H9 (cell line): ENCODE data around the gene NR2C1. TPM values are rescaled to one million over a fixed set of nuclear protein-coding genes. Genes with fewer than 3 reads are reported as not detected.

Source experiments
- DNase-seq: peaks from one replicate; pipeline ENCODE4 v3.0.0-alpha.2; 2017
- H2AFZ ChIP-seq: one replicate; pipeline ENCODE4 v1.6.1; 2013; ENCODE audit warnings: mild to moderate bottlenecking, low read length, control low read depth, moderate library complexity
- H2AK5ac ChIP-seq: 2 replicates; pipeline ENCODE4 v1.6.1; 2013; ENCODE audit warnings: low read length, control low read depth, mixed read lengths; ENCODE audit not compliant: insufficient read length
- H2BK120ac ChIP-seq: one replicate; pipeline ENCODE4 v1.6.1; 2013; ENCODE audit warnings: low read depth, mild to moderate bottlenecking, low read length, control low read depth, inconsistent platforms; ENCODE audit not compliant: poor library complexity, severe bottlenecking
- H2BK12ac ChIP-seq: 2 replicates; pipeline ENCODE4 v1.6.1; 2013; ENCODE audit warnings: low read length, control low read depth, mixed read lengths, low read depth; ENCODE audit not compliant: insufficient read length
- H2BK15ac ChIP-seq: 2 replicates; pipeline ENCODE4 v1.6.1; 2013; ENCODE audit warnings: low read depth, low read length, control low read depth
- H2BK20ac ChIP-seq: one replicate; pipeline ENCODE4 v1.6.1; 2013; ENCODE audit warnings: low read depth, mild to moderate bottlenecking, low read length, control low read depth, inconsistent platforms; ENCODE audit not compliant: poor library complexity, severe bottlenecking
- H2BK5ac ChIP-seq: 2 replicates; pipeline ENCODE4 v1.6.1; 2013; ENCODE audit warnings: low read length, control low read depth, mixed read lengths; ENCODE audit not compliant: insufficient read length
- H3K14ac ChIP-seq: 2 replicates; pipeline ENCODE4 v1.6.1; 2013; ENCODE audit warnings: low read length, control low read depth; ENCODE audit not compliant: insufficient read depth
- H3K18ac ChIP-seq: 2 replicates; pipeline ENCODE4 v1.6.1; 2013; ENCODE audit warnings: low read depth, mild to moderate bottlenecking, mixed read lengths, low read length, control low read depth; ENCODE audit not compliant: insufficient read length
- H3K23ac ChIP-seq: 2 replicates; pipeline ENCODE4 v1.6.1; 2013; ENCODE audit warnings: low read length, control low read depth, mixed read lengths, low read depth; ENCODE audit not compliant: insufficient read length
- H3K23me2 ChIP-seq: 2 replicates; pipeline ENCODE4 v1.6.1; 2013; ENCODE audit warnings: low read depth, mild to moderate bottlenecking, mixed read lengths, low read length, control low read depth; ENCODE audit not compliant: insufficient read length, poor library complexity, severe bottlenecking
- H3K27ac ChIP-seq: 2 replicates; pipeline ENCODE4 v1.5.1; 2013; ENCODE audit warnings: low read length, control low read depth, mixed read lengths, low read depth; ENCODE audit not compliant: insufficient read length
- H3K27me3 ChIP-seq: 2 replicates; pipeline ENCODE4 v1.6.1; 2013; ENCODE audit warnings: low read length, control low read depth, inconsistent platforms; ENCODE audit not compliant: insufficient read depth
- H3K4ac ChIP-seq: 2 replicates; pipeline ENCODE4 v1.6.1; 2013; ENCODE audit warnings: low read depth, mild to moderate bottlenecking, control low read depth, inconsistent platforms, low read length, moderate library complexity
- H3K4me1 ChIP-seq: 2 replicates; pipeline ENCODE4 v1.6.1; 2013; ENCODE audit warnings: low read length, control low read depth, inconsistent platforms; ENCODE audit not compliant: insufficient read depth
- H3K4me2 ChIP-seq: 2 replicates; pipeline ENCODE4 v1.6.1; 2013; ENCODE audit warnings: low read length, control low read depth, mixed read lengths; ENCODE audit not compliant: insufficient read length, insufficient read depth
- H3K56ac ChIP-seq: 2 replicates; pipeline ENCODE4 v1.6.1; 2013; ENCODE audit warnings: low read depth, mild to moderate bottlenecking, mixed read lengths, low read length, control low read depth; ENCODE audit not compliant: insufficient read length
- H3K79me1 ChIP-seq: 2 replicates; pipeline ENCODE4 v1.6.1; 2013; ENCODE audit warnings: low read depth, mild to moderate bottlenecking, moderate library complexity, low read length, control low read depth, inconsistent platforms; ENCODE audit not compliant: insufficient read depth, poor library complexity, severe bottlenecking
- H3K79me2 ChIP-seq: 2 replicates; pipeline ENCODE4 v1.6.1; 2013; ENCODE audit warnings: low read length, control low read depth, inconsistent platforms; ENCODE audit not compliant: insufficient read depth
- H3K9ac ChIP-seq: 2 replicates; pipeline ENCODE4 v1.6.1; 2013; ENCODE audit warnings: low read length, control low read depth, mixed read lengths; ENCODE audit not compliant: insufficient read length; ENCODE audit errors: extremely low read depth
- H3K9me3 ChIP-seq: one replicate; pipeline ENCODE4 v1.6.1; 2013; ENCODE audit warnings: low read depth, low read length, inconsistent platforms; ENCODE audit not compliant: control insufficient read depth
- H3T11ph ChIP-seq: one replicate; pipeline ENCODE4 v1.6.1; 2013; ENCODE audit warnings: mild to moderate bottlenecking, low read length, control low read depth, inconsistent platforms
- H4K20me1 ChIP-seq: one replicate; pipeline ENCODE4 v1.6.1; 2013; ENCODE audit not compliant: control insufficient read depth, insufficient read length, insufficient read depth
- H4K5ac ChIP-seq: 2 replicates; pipeline ENCODE4 v1.6.1; 2013; ENCODE audit warnings: low read depth, mild to moderate bottlenecking, mixed read lengths, low read length, control low read depth; ENCODE audit not compliant: insufficient read length
- H4K8ac ChIP-seq: replicated peaks from 2 replicates; pipeline ENCODE4 v1.6.1; 2013; ENCODE audit warnings: low read length, control low read depth, mixed read lengths, low read depth; ENCODE audit not compliant: insufficient read length
- H4K91ac ChIP-seq: 2 replicates; pipeline ENCODE4 v1.6.1; 2013; ENCODE audit warnings: low read depth, mild to moderate bottlenecking, moderate library complexity, mixed read lengths, low read length, control low read depth; ENCODE audit not compliant: insufficient read length
- H3K27ac Mint-ChIP-seq, 3 experiments: 2 replicates in 2 of 3; 3 replicates in 1 of 3; pipeline ENCODE4 v1.8.0; 2020 to 2021; ENCODE audit warnings: mixed read lengths in 3 of 3, mild to moderate bottlenecking in 1 of 3, moderate library complexity in 1 of 3
- H3K27me3 Mint-ChIP-seq: 2 replicates; pipeline ENCODE4 v1.8.0; 2021; ENCODE audit warnings: low read depth, mild to moderate bottlenecking, moderate library complexity, mixed read lengths
- H3K36me3 Mint-ChIP-seq, 3 experiments: 2 replicates in 2 of 3; 3 replicates in 1 of 3; pipeline ENCODE4 v1.8.0; 2020 to 2021; ENCODE audit warnings: low read depth in 3 of 3, mixed read lengths in 3 of 3; ENCODE audit not compliant: insufficient read depth in 1 of 3
- H3K4me1 Mint-ChIP-seq, 2 experiments: 2 replicates each; pipeline ENCODE4 v1.8.0; 2020; ENCODE audit warnings: mixed read lengths in 2 of 2
- H3K4me3 Mint-ChIP-seq, 2 experiments: 2 replicates in 1 of 2; 3 replicates in 1 of 2; pipeline ENCODE4 v1.8.0; 2020 to 2021; ENCODE audit warnings: mild to moderate bottlenecking in 2 of 2, mixed read lengths in 2 of 2, moderate library complexity in 1 of 2
- H3K9me3 Mint-ChIP-seq, 2 experiments: 2 replicates in 1 of 2; 3 replicates in 1 of 2; pipeline ENCODE4 v1.8.0; 2020; ENCODE audit warnings: mild to moderate bottlenecking in 2 of 2, mixed read lengths in 2 of 2, moderate library complexity in 1 of 2
- WGBS: extraction: QIAGEN DNeasy Blood & Tissue Kit; methylation state at CpG from one replicate; pipeline ENCODE4 v1.1.7; 2013; ENCODE audit warnings: missing lambda C conversion rate, low lambda C conversion rate, mixed read lengths; ENCODE audit not compliant: insufficient read length; ENCODE audit errors: extremely low coverage; 5-methylcytosine and 5-hydroxymethylcytosine counted together
- total RNA-seq: library from RNA; stranded (reverse); gene quantifications from 2 replicates; pipeline ENCODE4 v1.2.1, GENCODE V29; 2021
- TF ChIP-seq, protein P1 (sequence below): fragments of 200-600 bp; sonication (generic); conservative IDR thresholded peaks from 3 replicates; pipeline ENCODE4 v1.8.0; 2021; ENCODE audit warnings: antibody characterized with exemption, mild to moderate bottlenecking

NR2C1 gene
- total RNA-seq, 1 experiment from 2014 or later = 47.0 TPM

DNA sequence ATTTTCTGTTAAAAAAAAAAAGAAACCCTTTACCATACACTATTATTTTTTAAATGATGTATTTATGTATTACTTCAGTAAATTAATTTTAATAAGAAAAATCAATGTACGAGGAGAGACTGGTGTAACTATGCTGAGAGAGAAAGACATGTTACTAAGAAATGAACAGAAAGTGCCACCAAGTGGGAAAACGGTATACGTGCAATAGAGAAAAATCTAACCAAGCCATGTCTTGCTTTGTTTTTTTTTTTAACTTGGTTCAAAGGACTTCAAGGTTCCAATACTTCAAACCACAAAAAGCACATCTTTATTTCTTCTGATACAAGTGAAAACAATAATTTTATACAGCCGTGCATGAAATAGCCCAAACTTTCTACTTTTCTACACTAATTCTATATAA lies 92.8 kb downstream of the NR2C1 start:
- Mint-ChIP-seq H3K4me3 (no peak overlapping the region), H3K4me1 (peaks cover 5 to 6% of the 10 kb centered on the region in 2 experiments), H3K9me3 (no peaks in the 10 kb centered on the region), H3K27ac (no peak overlapping the region), H3K36me3 (peaks cover 0 to 4% (median 1%) of the 10 kb centered on the region in 3 experiments; a peak in 2 of 7 replicates), H3K27me3 (no peaks in the 10 kb centered on the region)
- no peak overlapping the region for H4K91ac ChIP-seq
- H2BK20ac ChIP-seq = no peak overlapping the region
- TF ChIP-seq, protein P1, sequence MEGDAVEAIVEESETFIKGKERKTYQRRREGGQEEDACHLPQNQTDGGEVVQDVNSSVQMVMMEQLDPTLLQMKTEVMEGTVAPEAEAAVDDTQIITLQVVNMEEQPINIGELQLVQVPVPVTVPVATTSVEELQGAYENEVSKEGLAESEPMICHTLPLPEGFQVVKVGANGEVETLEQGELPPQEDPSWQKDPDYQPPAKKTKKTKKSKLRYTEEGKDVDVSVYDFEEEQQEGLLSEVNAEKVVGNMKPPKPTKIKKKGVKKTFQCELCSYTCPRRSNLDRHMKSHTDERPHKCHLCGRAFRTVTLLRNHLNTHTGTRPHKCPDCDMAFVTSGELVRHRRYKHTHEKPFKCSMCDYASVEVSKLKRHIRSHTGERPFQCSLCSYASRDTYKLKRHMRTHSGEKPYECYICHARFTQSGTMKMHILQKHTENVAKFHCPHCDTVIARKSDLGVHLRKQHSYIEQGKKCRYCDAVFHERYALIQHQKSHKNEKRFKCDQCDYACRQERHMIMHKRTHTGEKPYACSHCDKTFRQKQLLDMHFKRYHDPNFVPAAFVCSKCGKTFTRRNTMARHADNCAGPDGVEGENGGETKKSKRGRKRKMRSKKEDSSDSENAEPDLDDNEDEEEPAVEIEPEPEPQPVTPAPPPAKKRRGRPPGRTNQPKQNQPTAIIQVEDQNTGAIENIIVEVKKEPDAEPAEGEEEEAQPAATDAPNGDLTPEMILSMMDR = no peak; the same call in 2 of the 3 replicates
- no peak overlapping the region for H2BK120ac ChIP-seq
- no peak overlapping the region for H3K56ac ChIP-seq
- no peak for DNase-seq
- no CpG with 5 or more reads among the region's 4 CpGs for WGBS
- H2BK5ac ChIP-seq = no peak overlapping the region
- H3K79me1 ChIP-seq = peaks cover 2% of the 10 kb centered on the region
- no peak overlapping the region for H2AK5ac ChIP-seq
- no peak overlapping the region for H3K4me2 ChIP-seq
- H3K14ac ChIP-seq = no peak overlapping the region
- no peak overlapping the region for H3K9ac ChIP-seq
- H4K8ac ChIP-seq = no peak overlapping the region
- no peak overlapping the region for H4K5ac ChIP-seq
- H2AFZ ChIP-seq = no peak overlapping the region
- H4K20me1 ChIP-seq = no peaks in the 10 kb centered on the region
- H3K18ac ChIP-seq = no peak overlapping the region
- H3K4me1 ChIP-seq = no peaks in the 10 kb centered on the region; the same call in 1 of the 2 replicates
- no peaks in the 10 kb centered on the region for H3K9me3 ChIP-seq
- H3K27ac ChIP-seq = no peak overlapping the region
- no peak overlapping the region for H3K4ac ChIP-seq
- no peak overlapping the region for H2BK15ac ChIP-seq
- no peaks in the 10 kb centered on the region for H3K23me2 ChIP-seq
- H3T11ph ChIP-seq = no peak overlapping the region
- H3K23ac ChIP-seq = no peak overlapping the region
- H2BK12ac ChIP-seq = no peak overlapping the region
- H3K79me2 ChIP-seq = no peaks in the 10 kb centered on the region
- no peaks in the 10 kb centered on the region for H3K27me3 ChIP-seq
